ENCODE results near the gene ADAMTS15.

Gene ADAMTS15

GRCh38 chr11:130485983-130486382, 37.5 kb downstream of the ADAMTS15 start:
- no peak for DNase-seq

GRCh38 chr11:130486391-130486836, 38.0 kb downstream of the ADAMTS15 start:
- DNase-seq = no peak

GRCh38 chr11:130486987-130487923, 38.8 kb downstream of the ADAMTS15 start:
- DNase-seq = no peak

DNA sequence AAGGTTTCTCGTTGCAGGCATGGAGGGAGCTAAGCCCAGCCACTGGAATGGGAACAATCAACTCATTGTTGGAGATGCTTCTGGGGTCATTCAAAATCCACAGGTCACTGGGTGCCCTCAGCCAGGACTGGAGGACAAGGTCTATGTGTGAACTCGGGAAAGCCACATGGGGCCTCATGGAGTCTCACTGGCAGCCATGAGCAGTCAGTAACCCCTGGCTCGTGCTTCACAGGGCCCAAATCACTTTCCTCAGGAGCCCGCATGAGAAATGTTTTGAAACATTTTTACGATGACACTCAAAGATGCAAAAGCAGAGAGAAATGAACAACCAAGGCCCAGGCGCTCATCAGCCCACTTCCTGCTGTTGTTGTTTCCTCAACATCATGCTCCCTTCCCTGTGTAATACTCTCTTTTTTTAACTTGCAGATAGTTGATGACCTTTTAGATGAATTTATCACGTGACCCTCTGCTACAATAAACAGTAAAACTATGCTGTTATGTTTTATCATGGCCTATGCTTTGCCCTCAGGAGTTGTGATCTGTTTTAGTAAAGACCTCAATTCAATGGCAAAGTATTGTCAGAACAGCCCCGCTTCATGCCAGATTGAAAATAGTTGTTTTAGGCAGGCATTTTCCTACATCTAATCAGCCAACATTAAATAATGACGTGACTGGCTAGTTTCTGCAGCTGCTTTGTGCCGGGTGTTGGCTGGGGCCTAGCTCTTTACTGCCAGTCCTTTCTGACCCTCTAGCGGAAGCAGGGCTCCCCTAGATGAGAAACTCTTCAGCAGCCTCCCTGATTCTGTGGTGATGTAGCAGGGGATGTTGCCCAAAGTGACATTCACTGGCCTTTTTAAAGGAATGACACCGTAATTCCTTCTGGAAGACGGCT, 39.7 kb downstream of the ADAMTS15 start:
- no peak for DNase-seq

GRCh38 chr11:130488848-130489584, 40.6 kb downstream of the ADAMTS15 start:
- DNase-seq = no peak

- DNase-seq = no peak
Observed at GRCh38 chr11:130489716-130490115, 41.3 kb downstream of the ADAMTS15 start.

GRCh38 chr11:130490682-130491449, 42.4 kb downstream of the ADAMTS15 start:
- no peak for DNase-seq

GRCh38 chr11:130498181-130498580, 49.7 kb downstream of the ADAMTS15 start:
- no peak for DNase-seq

GRCh38 chr11:130499828-130500227, 51.4 kb downstream of the ADAMTS15 start:
- no peak for DNase-seq

DNA sequence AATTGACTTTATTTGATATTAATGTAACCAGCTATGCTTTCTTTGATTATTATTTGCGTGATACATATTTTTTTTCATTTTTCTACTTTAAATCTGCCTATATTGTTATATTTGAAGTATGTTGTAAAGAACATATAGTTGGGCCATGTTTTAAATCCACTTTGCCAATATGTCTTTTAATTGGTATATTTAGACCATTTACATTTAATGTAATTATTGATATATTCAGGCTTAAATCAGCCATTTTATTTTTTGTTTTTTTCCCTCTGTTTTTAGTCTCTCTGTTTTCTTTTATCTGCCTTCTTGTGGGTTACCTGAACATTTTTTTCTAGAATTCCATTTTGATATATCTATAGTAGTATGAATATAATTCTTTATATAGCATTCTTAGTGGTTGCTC, 55.9 kb downstream of the ADAMTS15 start:
- no peak for DNase-seq

DNA sequence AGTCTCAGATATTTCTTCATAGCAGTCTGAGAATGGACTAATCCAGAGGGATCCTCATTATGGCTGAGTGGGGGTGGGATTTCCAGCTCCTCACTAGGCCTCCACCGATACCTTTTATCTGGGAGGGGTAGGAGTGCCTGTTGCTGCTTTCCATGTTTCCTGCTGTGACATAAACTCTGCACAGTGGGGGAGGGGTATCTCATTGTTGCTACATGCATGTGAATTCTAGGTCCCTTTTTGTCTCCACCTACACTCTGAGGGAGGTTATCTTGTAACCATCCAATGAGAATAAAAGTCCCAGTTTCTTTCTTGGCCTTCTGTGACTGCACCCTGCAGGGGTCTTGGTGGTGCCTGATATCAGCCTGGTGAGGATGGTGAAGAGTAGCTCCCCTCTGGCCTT, 60.5 kb downstream of the ADAMTS15 start:
- DNase-seq = no peak

DNA sequence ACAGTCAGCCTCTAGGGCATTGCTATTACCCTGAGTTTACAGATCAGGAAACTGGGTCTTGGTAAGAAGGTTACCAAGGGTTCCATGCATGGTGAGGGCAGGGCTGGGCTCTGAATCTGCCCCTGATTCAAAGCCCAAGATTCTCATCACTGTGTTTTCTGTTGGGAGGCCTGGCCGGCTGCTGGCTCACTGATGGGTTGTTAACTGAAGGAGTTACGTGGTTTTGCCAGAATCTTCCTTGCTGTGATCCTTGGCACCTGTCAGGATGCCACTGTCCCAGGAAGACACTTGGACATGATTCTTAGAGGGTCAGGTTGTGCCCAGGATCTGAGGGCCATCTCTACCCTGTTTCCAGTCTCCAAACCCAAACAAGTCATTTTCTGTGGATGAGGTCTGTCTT, 61.5 kb downstream of the ADAMTS15 start:
- DNase-seq = no peak

- no peak for DNase-seq
Observed at GRCh38 chr11:130510407-130511006, 62.1 kb downstream of the ADAMTS15 start.

DNA sequence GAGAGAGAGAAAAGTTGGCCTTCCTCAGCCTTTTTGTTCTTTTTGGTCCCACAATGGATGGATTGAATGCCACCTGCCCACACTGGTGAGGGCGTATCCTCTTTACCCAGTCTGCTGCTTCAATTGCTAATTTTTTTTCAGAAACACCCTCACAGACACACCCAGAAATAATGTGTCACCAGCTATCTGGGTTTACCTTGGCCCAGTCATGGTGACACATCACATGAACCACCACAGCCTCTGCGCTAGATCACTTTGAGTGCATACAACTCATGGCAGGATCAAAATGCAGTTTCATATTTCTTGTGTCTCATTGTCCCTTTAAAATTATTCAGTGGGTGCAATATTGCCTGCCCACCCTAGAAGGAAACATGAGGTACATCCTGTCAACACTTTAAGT, 63.3 kb downstream of the ADAMTS15 start:
- DNase-seq = no peak

- no peak for DNase-seq
Observed at GRCh38 chr11:130512662-130513061, 64.2 kb downstream of the ADAMTS15 start.

DNA sequence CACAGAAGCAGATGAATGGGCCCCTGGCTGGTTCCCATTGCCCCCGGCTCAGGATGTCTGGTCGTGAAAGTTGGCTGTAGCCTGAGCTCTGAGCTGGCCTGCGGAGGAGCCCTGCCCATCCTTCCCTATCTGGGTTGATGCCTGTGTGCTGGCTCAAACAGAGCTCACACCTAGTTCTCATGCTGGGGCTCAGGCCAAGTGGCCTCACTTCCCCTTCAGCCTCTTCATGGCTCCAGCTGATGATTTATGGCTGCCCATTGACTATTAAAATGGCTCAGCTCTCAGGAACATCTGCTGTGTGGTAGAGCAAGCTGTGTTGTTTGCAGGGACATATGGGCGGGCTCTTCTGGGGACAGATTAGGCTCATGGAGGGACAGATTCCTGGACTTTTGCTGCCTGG, 64.7 kb downstream of the ADAMTS15 start:
- DNase-seq = no peak

DNA sequence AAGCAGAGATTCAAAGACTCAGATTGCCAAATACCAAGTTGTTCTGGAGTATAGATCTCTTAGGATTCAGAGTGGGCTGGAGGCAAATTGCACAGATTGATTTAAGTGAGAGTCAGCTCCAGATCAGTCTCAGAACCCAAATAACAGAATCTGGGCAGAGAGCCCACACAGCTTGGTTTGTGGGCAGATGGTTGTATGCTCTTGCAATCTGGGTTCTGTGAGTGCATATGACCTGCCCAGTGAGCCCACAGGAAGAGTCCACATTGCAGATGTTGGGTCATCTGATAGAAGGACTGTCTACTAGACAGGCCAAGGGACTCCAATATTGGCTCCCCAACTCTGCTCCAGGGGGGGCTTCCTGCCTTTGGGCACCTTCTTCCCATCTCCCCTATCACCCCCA, 65.9 kb downstream of the ADAMTS15 start:
- no peak for DNase-seq

DNA sequence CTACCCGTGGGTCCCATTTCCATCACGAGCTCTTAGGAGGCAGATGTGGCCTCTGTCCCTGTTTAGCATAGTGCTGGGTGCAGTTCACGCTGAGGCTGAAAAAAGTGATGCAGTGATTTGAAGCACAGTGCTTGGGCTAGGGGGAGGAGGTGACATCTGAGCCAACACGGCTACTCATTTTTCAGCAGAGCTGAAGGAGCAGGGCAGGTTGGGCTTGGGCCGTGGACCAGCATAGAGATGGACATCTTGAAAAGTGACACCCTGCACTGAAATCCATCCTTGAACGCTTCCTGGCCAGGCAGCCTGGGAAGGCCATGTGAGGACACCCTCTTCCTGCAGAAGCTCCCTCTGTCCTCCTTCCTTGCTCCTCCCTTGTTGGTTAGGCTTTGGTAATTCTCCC, 66.4 kb downstream of the ADAMTS15 start:
- DNase-seq = no peak

- no peak for DNase-seq
Observed at GRCh38 chr11:130515829-130516553, 67.5 kb downstream of the ADAMTS15 start.

- DNase-seq = no peak
Observed at GRCh38 chr11:130516554-130517505, 68.4 kb downstream of the ADAMTS15 start.

Data from suppressor macrophage treated with lipopolysaccharide for 1 hour (primary cell).